NK-92 (cell line): ENCODE measurements around the gene PRCC.
A peak's percentile ranks its signal among the peaks of the same experiment; 100 is the strongest.
"Not testable (repeated sequence)": the region's sequence is repeated elsewhere in the genome, so short reads cannot be mapped to it uniquely, and the experiment has no call there.

Experiments used
- DNase-seq: peaks from one replicate; lab custom pipeline; 2025; ENCODE audit not compliant: unreplicated experiment; lab: John Stamatoyannopoulos, UW

The PRCC gene

GRCh38 chr1:156744786-156745419 is 22.4 kb upstream of the PRCC start:
- no peak for DNase-seq

GRCh38 chr1:156745881-156746280 is 21.5 kb upstream of the PRCC start:
- DNase-seq, result no peak

GRCh38 chr1:156746406-156746727 is 21.0 kb upstream of the PRCC start:
- DNase-seq, result no peak

- no peak for DNase-seq
Observed at GRCh38 chr1:156746728-156747631, 20.4 kb upstream of the PRCC start.

- DNase-seq, result no peak
Observed at GRCh38 chr1:156747742-156748669, 19.3 kb upstream of the PRCC start.

GRCh38 chr1:156748670-156749418 is 18.5 kb upstream of the PRCC start:
- DNase-seq, result no peak

- DNase-seq, result no peak
Observed at GRCh38 chr1:156749419-156750118, 17.8 kb upstream of the PRCC start.

GRCh38 chr1:156750191-156750672 is 17.1 kb upstream of the PRCC start:
- no peak for DNase-seq

GRCh38 chr1:156750711-156751450 is 16.5 kb upstream of the PRCC start:
- no peak for DNase-seq

GRCh38 chr1:156751451-156751756 is 15.9 kb upstream of the PRCC start, which contains the start of gene HDGF:
Gene HDGF, minus strand, starts transcription at chr1:156751675. Its CDS starts 246 bp downstream, at chr1:156751429.
- DNase-seq, result no peak

GRCh38 chr1:156751757-156752481 is 15.4 kb upstream of the PRCC start:
- peak; percentile 81 for DNase-seq

GRCh38 chr1:156752843-156753482 is 14.4 kb upstream of the PRCC start:
- no peak for DNase-seq

- no peak for DNase-seq
Observed at GRCh38 chr1:156754219-156754618, 13.1 kb upstream of the PRCC start.

- DNase-seq, result no peak
Observed at GRCh38 chr1:156755527-156755950, 11.8 kb upstream of the PRCC start.

- DNase-seq, result no peak
Observed at GRCh38 chr1:156756355-156756754, 11.0 kb upstream of the PRCC start.

GRCh38 chr1:156757572-156758253 is 9.6 kb upstream of the PRCC start:
- not testable (repeated sequence) for DNase-seq

GRCh38 chr1:156760092-156760795 is 7.1 kb upstream of the PRCC start:
- no peak for DNase-seq
